H1 (cell line): ENCODE data around the gene ZNF213. TPM values are rescaled to one million over a fixed set of nuclear protein-coding genes. Genes with fewer than 3 reads are reported as not detected.

Experiments
- CTCF ChIA-PET: fragments of 300-600 bp; sonication (Branson Sonifier 250); formaldehyde crosslinking; loops from one replicate; lab custom pipeline; 2021; ENCODE audit not compliant: partially characterized antibody; lab: Charles Lee
- POLR2A ChIA-PET: fragments of 300-600 bp; sonication (Branson Sonifier 250); formaldehyde crosslinking; loops from one replicate; lab custom pipeline; 2021; ENCODE audit warnings: inconsistent platforms; ENCODE audit not compliant: partially characterized antibody; lab: Charles Lee
- DNase-seq, 2 experiments: peaks; one replicate each; pipeline versions ENCODE4 v3.0.0 to v3.0.0-alpha.2; 2010 to 2022; ENCODE audit warnings: low spot score in 2 of 2, low read depth in 1 of 2, mixed read lengths in 1 of 2
- FAIRE-seq: peaks from 2 replicates; lab custom pipeline; 2011; peaks lifted over from hg19 to GRCh38; lab: Jason Lieb, UNC
- H2AFZ ChIP-seq: 2 replicates; pipeline ENCODE4 v1.8.1; 2012; ENCODE audit warnings: low read length, inconsistent platforms
- H2AK5ac ChIP-seq: 2 replicates; pipeline ENCODE4 v1.6.1; 2013; ENCODE audit warnings: low read depth, low read length
- H2BK120ac ChIP-seq: replicated peaks from 2 replicates; pipeline ENCODE3; 2013; ENCODE audit warnings: low read depth, low read length, inconsistent platforms
- H2BK12ac ChIP-seq: 2 replicates; pipeline ENCODE4 v1.6.1; 2013; ENCODE audit warnings: low read depth, low read length
- H2BK15ac ChIP-seq: 2 replicates; pipeline ENCODE4 v1.6.1; 2013; ENCODE audit warnings: low read length
- H2BK20ac ChIP-seq: 2 replicates; pipeline ENCODE4 v1.6.1; 2013; ENCODE audit warnings: low read length
- H2BK5ac ChIP-seq: 2 replicates; pipeline ENCODE4 v1.6.1; 2013; ENCODE audit warnings: low read depth, low read length
- H3K14ac ChIP-seq: 2 replicates; pipeline ENCODE4 v1.6.1; 2013; ENCODE audit warnings: inconsistent platforms; ENCODE audit not compliant: insufficient read length
- H3K18ac ChIP-seq: 2 replicates; pipeline ENCODE4 v1.6.1; 2013; ENCODE audit warnings: low read length; ENCODE audit errors: extremely low read depth
- H3K23ac ChIP-seq: 2 replicates; pipeline ENCODE4 v1.6.1; 2013; ENCODE audit warnings: inconsistent platforms; ENCODE audit not compliant: insufficient read length
- H3K23me2 ChIP-seq: 2 replicates; pipeline ENCODE4 v1.6.1; 2013; ENCODE audit warnings: low read depth, low read length
- H3K27ac ChIP-seq: 2 replicates; pipeline ENCODE4 v1.6.1; 2011; ENCODE audit warnings: low read depth, low read length, inconsistent platforms
- H3K27me3 ChIP-seq, 4 experiments: replicated peaks in 1 of 4; 1 replicate in 1 of 4; 2 replicates in 3 of 4; pipeline versions ENCODE4 v1.6.1 to v1.8.1; 2011 to 2013; ENCODE audit warnings: low read length in 3 of 4, mild to moderate bottlenecking in 3 of 4, inconsistent platforms in 2 of 4, mixed read lengths in 2 of 4, moderate library complexity in 1 of 4; ENCODE audit not compliant: control insufficient read depth in 3 of 4, insufficient read depth in 3 of 4; ENCODE audit errors: extremely low read depth in 1 of 4
- H3K36me3 ChIP-seq, 4 experiments: 2 replicates each; pipeline versions ENCODE4 v1.6.1 to v1.8.1; 2011 to 2013; ENCODE audit warnings: mild to moderate bottlenecking in 4 of 4, low read length in 3 of 4, moderate library complexity in 2 of 4, control low read depth in 1 of 4, inconsistent platforms in 1 of 4; ENCODE audit not compliant: insufficient read depth in 4 of 4, control insufficient read depth in 2 of 4
- H3K4ac ChIP-seq: replicated peaks from 2 replicates; pipeline ENCODE3; 2013; ENCODE audit warnings: low read length, low read depth, mixed read lengths, inconsistent platforms; ENCODE audit not compliant: insufficient read length
- H3K4me1 ChIP-seq, 4 experiments: replicated peaks in 1 of 4; 1 replicate in 1 of 4; 2 replicates in 3 of 4; pipeline versions ENCODE4 v1.6.1 to v1.8.1; 2011 to 2013; ENCODE audit warnings: low read length in 3 of 4, inconsistent platforms in 2 of 4, mixed read lengths in 1 of 4; ENCODE audit not compliant: insufficient read depth in 4 of 4, control insufficient read depth in 3 of 4
- H3K4me2 ChIP-seq, 2 experiments: 2 replicates each; pipeline versions ENCODE4 v1.6.1 to v1.8.1; 2011 to 2013; ENCODE audit warnings: low read depth in 2 of 2, low read length in 2 of 2, control low read depth in 1 of 2, inconsistent platforms in 1 of 2, mild to moderate bottlenecking in 1 of 2; ENCODE audit not compliant: insufficient read depth in 1 of 2
- H3K4me3 ChIP-seq, 4 experiments: fragments of 200-600, 300-600 bp in 1 of 4; sonication (generic), shearing (Covaris generic), sonication (Bioruptor Twin) in 1 of 4; 2 replicates each; pipeline versions ENCODE4 v1.5.1 to v1.8.1; 2011 to 2016; ENCODE audit warnings: low read length in 4 of 4, low read depth in 3 of 4, control low read depth in 2 of 4, inconsistent platforms in 2 of 4, mild to moderate bottlenecking in 2 of 4, mixed read lengths in 1 of 4, moderate library complexity in 1 of 4; ENCODE audit not compliant: insufficient read depth in 2 of 4; ENCODE audit errors: extremely low read depth in 1 of 4
- H3K56ac ChIP-seq: replicated peaks from 2 replicates; pipeline ENCODE3; 2013; ENCODE audit warnings: low read depth, mild to moderate bottlenecking, mixed read lengths, low read length, inconsistent platforms; ENCODE audit not compliant: insufficient read length
- H3K79me1 ChIP-seq: 2 replicates; pipeline ENCODE4 v1.6.1; 2013; ENCODE audit warnings: low read depth, low read length, control low read depth
- H3K79me2 ChIP-seq, 2 experiments: 2 replicates each; pipeline versions ENCODE4 v1.6.1 to v1.8.1; 2012 to 2013; ENCODE audit warnings: low read length in 2 of 2, mild to moderate bottlenecking in 2 of 2, inconsistent platforms in 1 of 2; ENCODE audit not compliant: insufficient read depth in 2 of 2, control insufficient read depth in 1 of 2
- H3K9ac ChIP-seq, 4 experiments: replicated peaks in 1 of 4; 1 replicate in 1 of 4; 2 replicates in 3 of 4; pipeline versions ENCODE4 v1.6.1 to v1.8.1; 2011 to 2013; ENCODE audit warnings: low read depth in 3 of 4, low read length in 3 of 4, control low read depth in 2 of 4, mild to moderate bottlenecking in 2 of 4, moderate library complexity in 2 of 4, inconsistent platforms in 1 of 4; ENCODE audit errors: extremely low read depth in 1 of 4
- H3K9me3 ChIP-seq, 2 experiments: 2 replicates each; pipeline versions ENCODE4 v1.6.1 to v1.8.1; 2012 to 2013; ENCODE audit warnings: mild to moderate bottlenecking in 2 of 2, moderate library complexity in 2 of 2, control low read depth in 1 of 2, inconsistent platforms in 1 of 2, low read depth in 1 of 2, low read length in 1 of 2, mixed read lengths in 1 of 2; ENCODE audit not compliant: insufficient read depth in 2 of 2
- H4K20me1 ChIP-seq, 2 experiments: replicated peaks in 1 of 2; 2 replicates each; pipeline versions ENCODE3 to v1.8.1; 2011 to 2013; ENCODE audit warnings: inconsistent platforms in 2 of 2, low read length in 2 of 2, mild to moderate bottlenecking in 1 of 2; ENCODE audit not compliant: insufficient read depth in 2 of 2, control insufficient read depth in 1 of 2
- H4K5ac ChIP-seq: 2 replicates; pipeline ENCODE4 v1.6.1; 2013; ENCODE audit warnings: low read length, low read depth, mixed read lengths, inconsistent platforms; ENCODE audit not compliant: insufficient read length
- H4K8ac ChIP-seq: 2 replicates; pipeline ENCODE4 v1.8.0; 2013; ENCODE audit warnings: mild to moderate bottlenecking, moderate library complexity, low read length, inconsistent platforms; ENCODE audit not compliant: insufficient read depth; ENCODE audit errors: extremely low read depth
- H4K91ac ChIP-seq: replicated peaks from 2 replicates; pipeline ENCODE3; 2013; ENCODE audit warnings: low read length, mixed read lengths, inconsistent platforms; ENCODE audit not compliant: insufficient read length
- CTBP2 ChIP-seq: IDR thresholded peaks from 2 replicates; pipeline ENCODE4 v1.7.0; 2011; ENCODE audit warnings: borderline replicate concordance, mild to moderate bottlenecking, moderate library complexity, mixed read lengths, low read length; ENCODE audit not compliant: insufficient read depth, insufficient read length
- GABPA ChIP-seq: IDR thresholded peaks from 2 replicates; pipeline ENCODE4 v1.6.1; 2011; ENCODE audit warnings: mild to moderate bottlenecking, low read length, moderate library complexity, borderline replicate concordance; ENCODE audit not compliant: insufficient read depth
- HDAC2 ChIP-seq, 2 experiments: fragments of 300-600 bp in 1 of 2; sonication (generic) in 1 of 2; IDR thresholded peaks; 2 replicates each; pipeline ENCODE4 v1.6.1; 2011 to 2012; ENCODE audit warnings: low read depth in 2 of 2, low read length in 2 of 2, mild to moderate bottlenecking in 2 of 2, moderate library complexity in 2 of 2, borderline replicate concordance in 1 of 2, inconsistent platforms in 1 of 2
- NRF1 ChIP-seq: IDR thresholded peaks from 2 replicates; pipeline ENCODE4 v1.6.1; 2011; ENCODE audit warnings: mild to moderate bottlenecking, low read depth, low read length, improper control_type of control experiment
- POLR2A ChIP-seq, 2 experiments: IDR thresholded peaks; 1 replicate in 1 of 2; 2 replicates in 1 of 2; pipeline ENCODE4 v1.6.1; 2011; ENCODE audit warnings: low read depth in 2 of 2, low read length in 2 of 2, mild to moderate bottlenecking in 2 of 2; ENCODE audit errors: control extremely low read depth in 1 of 2
- TBP ChIP-seq: IDR thresholded peaks from 2 replicates; pipeline ENCODE4 v1.6.1; 2011; ENCODE audit warnings: low read depth, low read length, improper control_type of control experiment
- TCF12 ChIP-seq: IDR thresholded peaks from 2 replicates; pipeline ENCODE4 v1.6.1; 2011; ENCODE audit warnings: low read depth, mild to moderate bottlenecking, low read length
- WGBS, 2 experiments: shearing (Covaris generic) in 1 of 2; methylation state at CpG; one replicate each; pipeline versions ENCODE4 v1.1.6 to v1.1.7; 2013 to 2015; ENCODE audit warnings: low lambda C conversion rate in 2 of 2, mixed read lengths in 2 of 2, inconsistent platforms in 1 of 2, low coverage in 1 of 2, missing lambda C conversion rate in 1 of 2; ENCODE audit not compliant: insufficient replicate concordance in 2 of 2, insufficient coverage in 1 of 2, insufficient read length in 1 of 2; ENCODE audit errors: extremely low coverage in 1 of 2, missing lambda C conversion rate in 1 of 2; 5-methylcytosine and 5-hydroxymethylcytosine counted together
- polyA plus RNA-seq, 7 experiments: library from polyadenylated mRNA; depleted of rRNA in 3 of 7; stranded (reverse) in 5 of 7; unstranded in 2 of 7; fragments of >200 nt in 5 of 7; fragments of 200-250 nt in 2 of 7; gene quantifications; 1 replicate in 5 of 7; 2 replicates in 1 of 7; 4 replicates in 1 of 7; pipeline versions ENCODE4 v1.2.1 to v1.2.3, GENCODE V29; 2011 to 2013; ENCODE audit warnings: missing spikeins in 2 of 7, mixed read lengths in 2 of 7
- total RNA-seq: library from RNA; stranded (reverse); fragmentation: NEBNext Ultra II Directional; extraction: Animal tissue kit (Norgen Biotek cat#: 25700); gene quantifications from 2 replicates; pipeline ENCODE4 v1.2.1, GENCODE V29; 2021
- TF ChIP-seq, protein P1 (sequence below): IDR thresholded peaks from 2 replicates; pipeline ENCODE4 v1.6.1; 2011; ENCODE audit warnings: low read depth, mild to moderate bottlenecking, low read length; ENCODE audit not compliant: insufficient read depth

Gene ZNF213
- total and polyA plus RNA-seq, 2 of the 8 experiments (the other 6 are each of a cell fraction or from before 2014, with no cell fraction given), result 1.6 to 6.9 TPM

DNA sequence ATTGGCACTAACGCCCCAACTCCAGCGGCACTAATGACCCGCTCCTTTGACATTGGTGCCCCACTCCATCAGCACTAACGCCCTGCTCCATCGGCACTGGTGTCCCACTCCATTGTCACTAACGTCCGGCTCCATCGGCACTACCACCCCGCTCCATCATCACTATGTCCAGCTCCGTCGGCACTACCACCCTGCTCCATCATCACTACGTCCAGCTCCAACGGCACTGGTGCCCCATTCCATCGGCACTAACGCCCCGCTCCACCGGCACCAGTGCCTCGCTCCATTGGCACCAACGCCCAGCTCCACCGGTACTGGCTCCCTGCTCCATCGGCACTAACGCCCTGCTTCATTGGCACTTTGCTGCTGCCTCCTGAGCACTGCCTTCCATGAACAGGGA is 7.5 kb downstream of the ZNF213 start:
- Histone ChIP-seq H3K27ac (no peak overlapping the region), H3K56ac (no peak overlapping the region), H2BK120ac (no peak overlapping the region), H3K9me3 (no peaks in the 10 kb centered on the region), H2BK5ac (no peak overlapping the region), H4K20me1 (peaks cover 0 to 7% of the 10 kb centered on the region in 2 experiments), H2AFZ (no peak overlapping the region), H3K4ac (no peak overlapping the region), H3K14ac (no peak overlapping the region), H4K5ac (no peak overlapping the region), H3K27me3 (no peaks in the 10 kb centered on the region), H2BK20ac (no peak overlapping the region), H2BK12ac (no peak overlapping the region), H4K91ac (no peak overlapping the region), H3K23me2 (0 out of 2 replicates have a peak, but pooled peaks cover 2% of the 10 kb centered on the region), H3K4me2 (no peak overlapping the region), H3K4me1 (no peaks in the 10 kb centered on the region), H3K79me2 (no peaks in the 10 kb centered on the region), H2AK5ac (no peak overlapping the region), H3K9ac (no peak overlapping the region), H3K79me1 (no peaks in the 10 kb centered on the region), H3K36me3 (peaks cover 0 to 8% (median 3%) of the 10 kb centered on the region in 4 experiments; a peak in 4 of 8 replicates), H3K23ac (no peak overlapping the region), H3K4me3 (no peak overlapping the region), H4K8ac (no peak overlapping the region), H3K18ac (no peak overlapping the region), H2BK15ac (no peak overlapping the region)
- CTCF ChIA-PET, result interaction anchor here (10.9 kb wide), 1 partner anchor 11 kb away, joined by 174 read pairs; the partner anchor contains the start of gene ZNF213
- 96% methylated on average over 22 of the region's 22 CpGs; no CpG with 5 or more reads in 1 of the 2 experiments for WGBS, 2 experiments
- FAIRE-seq (no peak), DNase-seq (no peak)
- POLR2A ChIA-PET, result interaction anchor here (0.9 to 3.9 kb wide), 2 partner anchors 8 to 13 kb away, joined by 3 to 20 read pairs; no protein-coding TSS in a partner anchor
- no peak for TF ChIP-seq CTBP2
- TF ChIP-seq POLR2A (IDR thresholded peaks at IDR 0.05; ENCODE audit: control extremely low read depth in 1 of 2, low read depth in 2 of 2, low read length in 2 of 2), result no peak
- TF ChIP-seq NRF1, result no peak
- no peak for TF ChIP-seq GABPA
- no peak for TF ChIP-seq TCF12
- TF ChIP-seq, protein P1, sequence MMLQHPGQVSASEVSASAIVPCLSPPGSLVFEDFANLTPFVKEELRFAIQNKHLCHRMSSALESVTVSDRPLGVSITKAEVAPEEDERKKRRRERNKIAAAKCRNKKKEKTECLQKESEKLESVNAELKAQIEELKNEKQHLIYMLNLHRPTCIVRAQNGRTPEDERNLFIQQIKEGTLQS, result no peak
- TF ChIP-seq TBP, result no peak
- TF ChIP-seq HDAC2 (IDR thresholded peaks at IDR 0.05; ENCODE audit: borderline replicate concordance in 1 of 2, low read depth in 2 of 2, low read length in 2 of 2), result no peak
